ENCODE measurements around the gene KCNN3. TPM values are rescaled to one million over a fixed set of nuclear protein-coding genes. Genes with fewer than 3 reads are reported as not detected.

Gene KCNN3
- total and polyA plus RNA-seq, 2 of the 13 experiments (the other 11 are each of a cell fraction or from before 2014, with no cell fraction given), result not detected

- peak; percentile 50; the same call in 1 of the 2 replicates for TF ChIP-seq MEIS2 (CRISPR knock-in tag; IDR thresholded peaks at IDR 0.05)
- 0 out of 2 replicates have a peak, but pooled peaks have one; percentile 37 for TF ChIP-seq ZNF292 (CRISPR knock-in tag; IDR thresholded peaks at IDR 0.05; ENCODE audit: borderline replicate concordance, low read depth)
- peak; percentile 71; the same call in 1 of the 2 replicates for TF ChIP-seq MIXL1 (CRISPR knock-in tag; IDR thresholded peaks at IDR 0.05)
- TF ChIP-seq TBL1XR1 (IDR thresholded peaks at IDR 0.05; ENCODE audit: borderline replicate concordance, low read length, partially characterized antibody), result peak; percentile 41
- TF ChIP-seq ZNF296 (CRISPR knock-in tag; conservative IDR thresholded peaks at IDR 0.05), result no peak
- peak; percentile 85 for TF ChIP-seq SOX5 (CRISPR knock-in tag; IDR thresholded peaks at IDR 0.05; ENCODE audit: borderline replicate concordance)
- TF ChIP-seq SCMH1 (CRISPR knock-in tag; IDR thresholded peaks at IDR 0.05; ENCODE audit: borderline replicate concordance), result no peak
- TF ChIP-seq FOXA3 (CRISPR knock-in tag; IDR thresholded peaks at IDR 0.05), result peak; percentile 77
- no peak for TF ChIP-seq ZFP36 (IDR thresholded peaks at IDR 0.05; ENCODE audit: borderline replicate concordance, low read depth, low read length, partially characterized antibody)
- TF ChIP-seq FOXP1 (IDR thresholded peaks at IDR 0.05), result no peak
- TF ChIP-seq FOXP1 (CRISPR knock-in tag; IDR thresholded peaks at IDR 0.05), result peak; percentile 87
- peak; percentile 93 for TF ChIP-seq TFAP4 (IDR thresholded peaks at IDR 0.05; ENCODE audit: borderline replicate concordance, low read depth)
- TF ChIP-seq GATAD2A (CRISPR knock-in tag; IDR thresholded peaks at IDR 0.05), result peak; percentile 74
- TF ChIP-seq TAF15 (IDR thresholded peaks at IDR 0.05; ENCODE audit: low read depth, low read length, poor library complexity, severe bottlenecking), result no peak
- TF ChIP-seq PPARG (CRISPR knock-in tag; conservative IDR thresholded peaks at IDR 0.05), result peak; percentile 68; the same call in 1 of the 2 replicates
- no peak for TF ChIP-seq MAF1 (CRISPR knock-in tag; IDR thresholded peaks at IDR 0.05; ENCODE audit: borderline replicate concordance)
- TF ChIP-seq FOSL2 (CRISPR knock-in tag; IDR thresholded peaks at IDR 0.05), result peak; percentile 87
- no peak for TF ChIP-seq PCBP1 (IDR thresholded peaks at IDR 0.05; ENCODE audit: borderline replicate concordance, low read depth, low read length)
- peak; percentile 95 for TF ChIP-seq RARA (CRISPR knock-in tag; IDR thresholded peaks at IDR 0.05)
- peak in 1 of 2 experiments; percentile 25; a peak in 1 of 4 replicates for TF ChIP-seq MAFK (conservative IDR thresholded peaks at IDR 0.05 in 1 of 2, IDR thresholded peaks at IDR 0.05 in 1 of 2; ENCODE audit: low read length in 2 of 2)
- peak; percentile 40 for TF ChIP-seq ZMYM4 (CRISPR knock-in tag; IDR thresholded peaks at IDR 0.05)
- no peak for TF ChIP-seq TOE1 (CRISPR knock-in tag; IDR thresholded peaks at IDR 0.05)
- TF ChIP-seq HNF1A (IDR thresholded peaks at IDR 0.05; ENCODE audit: low read depth), result 0 out of 2 replicates have a peak, but pooled peaks have one; percentile 25
- no peak for TF ChIP-seq HNF1A (CRISPR knock-in tag; IDR thresholded peaks at IDR 0.05; ENCODE audit: borderline replicate concordance)
- peak; percentile 74 for TF ChIP-seq ZNF18 (CRISPR knock-in tag; IDR thresholded peaks at IDR 0.05; ENCODE audit: insufficient replicate concordance)
Measured at GRCh38 chr1:154698320-154699096, 171.6 kb downstream of the KCNN3 start (continued).

All from HepG2 (cell line).